Erythroblast (primary cell): ENCODE results near the gene MRC1.

Experiments used
- GATA1 ChIP-seq: IDR thresholded peaks from 2 replicates; pipeline ENCODE4 v1.6.1; 2011; ENCODE audit warnings: low read depth, mild to moderate bottlenecking, control low read depth, low read length, moderate library complexity
- POLR2A ChIP-seq: IDR thresholded peaks from 2 replicates; pipeline ENCODE4 v1.6.1; 2011; ENCODE audit warnings: mild to moderate bottlenecking, low read length

DNA sequence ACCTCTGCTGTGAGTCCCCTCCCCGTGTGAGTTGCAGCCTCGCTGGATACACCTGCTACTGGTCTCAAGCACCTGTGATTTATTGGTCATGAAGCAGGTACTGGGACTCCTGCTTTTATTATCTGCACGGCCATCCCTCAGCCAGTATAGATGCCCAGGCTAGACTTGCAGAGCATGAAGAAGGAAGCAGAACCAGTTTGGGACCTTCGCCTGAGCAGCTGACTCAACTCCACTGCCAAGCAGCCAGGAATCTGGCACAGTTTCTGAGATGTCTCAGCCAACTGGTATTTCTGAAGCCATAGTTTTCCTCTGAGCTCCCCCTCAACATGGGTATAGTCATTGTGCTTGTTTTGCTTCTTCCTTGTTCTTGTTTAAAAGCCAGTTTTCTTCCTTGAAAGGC is 114.6 kb downstream of the MRC1 start:
- TF ChIP-seq POLR2A (no peak), GATA1 (no peak)
